K562 (cell line): ENCODE results near the gene GPX5. TPM values are rescaled to one million over a fixed set of nuclear protein-coding genes. Genes with fewer than 3 reads are reported as not detected.

Experiments used
- BRF1 ChIP-seq: IDR thresholded peaks from 3 replicates; pipeline ENCODE4 v1.6.1; 2011; ENCODE audit warnings: borderline replicate concordance, mild to moderate bottlenecking; ENCODE audit not compliant: insufficient read length; ENCODE audit errors: extremely low read depth
- FOXK1 ChIP-seq: sonication (generic); formaldehyde crosslinking; IDR thresholded peaks from 2 replicates; pipeline ENCODE4 v1.8.0; 2022; ENCODE audit warnings: missing genetic modification reagents, mild to moderate bottlenecking, borderline replicate concordance
- GABPA ChIP-seq: fragments of 200-800 bp; sonication (Bioruptor generic); conservative IDR thresholded peaks from 2 replicates; pipeline ENCODE4 v1.6.1; 2016; ENCODE audit warnings: low read depth, missing genetic modification characterization, missing compliant biosample characterization
- NR2F6 ChIP-seq: fragments of 450-650 bp; formaldehyde crosslinking; IDR thresholded peaks from 2 replicates; pipeline ENCODE4 v1.4.0; 2020; ENCODE audit warnings: mild to moderate bottlenecking
- SAFB ChIP-seq: fragments of 200-400 bp; formaldehyde crosslinking; IDR thresholded peaks from 2 replicates; pipeline ENCODE4 v1.6.1; 2017; ENCODE audit warnings: low read depth, low read length, borderline replicate concordance
- TBP ChIP-seq: optimal IDR thresholded peaks from 2 replicates; pipeline ENCODE3; 2011; ENCODE audit warnings: low read depth, low read length, improper control_type of control experiment
- ZNF212 ChIP-seq: fragments of 450-650 bp; formaldehyde crosslinking; IDR thresholded peaks from 2 replicates; pipeline ENCODE4 v1.4.0; 2020; ENCODE audit warnings: mild to moderate bottlenecking
- polyA plus RNA-seq, 8 experiments: library from polyadenylated mRNA; depleted of rRNA in 4 of 8; stranded (reverse) in 5 of 8; unstranded in 3 of 8; fragments of >200 nt; fragmentation: Nextera tagmentation in 2 of 8; fragmentation: Illumina TruSeq in 1 of 8; extraction: Ambion mirVana in 2 of 8; extraction: Trizol in 1 of 8; gene quantifications; 2 replicates each; pipeline versions ENCODE4 v1.2.1 to v1.2.3, GENCODE V29; 2011 to 2014; ENCODE audit warnings: inconsistent platforms in 1 of 8, missing spikeins in 1 of 8
- total RNA-seq, 7 experiments: library from RNA; depleted of rRNA in 6 of 7; stranded (reverse); fragments of >200 nt in 6 of 7; fragmentation: Illumina TruSeq in 2 of 7; extraction: Trizol in 2 of 7; gene quantifications; 2 replicates each; pipeline versions ENCODE4 v1.2.1 to v1.2.3, GENCODE V29; 2011 to 2021; ENCODE audit warnings: low replicate concordance in 1 of 7
- TF ChIP-seq, protein P1 (sequence below): IDR thresholded peaks from 3 replicates; pipeline ENCODE4 v1.6.1; 2011; ENCODE audit warnings: borderline replicate concordance, mild to moderate bottlenecking, moderate library complexity; ENCODE audit not compliant: insufficient read length; ENCODE audit errors: extremely low read depth
- TF ChIP-seq, protein P2 (sequence below), 2 experiments: fragments of 450-650 bp in 1 of 2; sonication (generic) in 1 of 2; formaldehyde crosslinking in 1 of 2; IDR thresholded peaks in 1 of 2; conservative IDR thresholded peaks in 1 of 2; 2 replicates each; pipeline versions ENCODE4 v1.6.1 to v1.8.1; 2016 to 2023; ENCODE audit warnings: mild to moderate bottlenecking in 2 of 2, moderate library complexity in 2 of 2, inconsistent platforms in 1 of 2, missing genetic modification reagents in 1 of 2
- TF ChIP-seq, protein P3 (sequence below), 2 experiments: fragments of 450-650 bp in 1 of 2; sonication (generic) in 1 of 2; formaldehyde crosslinking in 1 of 2; IDR thresholded peaks; 2 replicates each; pipeline versions ENCODE4 v1.7.1 to v1.9.0; 2016 to 2022; ENCODE audit warnings: inconsistent platforms in 1 of 2, mild to moderate bottlenecking in 1 of 2, missing genetic modification reagents in 1 of 2
- TF ChIP-seq, protein P4 (sequence below): fragments of 250-450 bp; sonication (Bioruptor Pico); IDR thresholded peaks from 2 replicates; pipeline ENCODE4 v1.4.0; 2020

GPX5 gene
- total and polyA plus RNA-seq, 9 of the 15 experiments (the other 6 are each of a cell fraction or from before 2014, with no cell fraction given) = 0.07 to 0.18 (median 0.15) TPM; not detected in 6

- no peak for TF ChIP-seq FOXK1
- peak; percentile 36; the same call in 1 of the 2 replicates for TF ChIP-seq GABPA (tag)
- TF ChIP-seq NR2F6 = no peak
- TF ChIP-seq BRF1 = peak; percentile 51
- TF ChIP-seq SAFB = no peak
- TF ChIP-seq, protein P1, sequence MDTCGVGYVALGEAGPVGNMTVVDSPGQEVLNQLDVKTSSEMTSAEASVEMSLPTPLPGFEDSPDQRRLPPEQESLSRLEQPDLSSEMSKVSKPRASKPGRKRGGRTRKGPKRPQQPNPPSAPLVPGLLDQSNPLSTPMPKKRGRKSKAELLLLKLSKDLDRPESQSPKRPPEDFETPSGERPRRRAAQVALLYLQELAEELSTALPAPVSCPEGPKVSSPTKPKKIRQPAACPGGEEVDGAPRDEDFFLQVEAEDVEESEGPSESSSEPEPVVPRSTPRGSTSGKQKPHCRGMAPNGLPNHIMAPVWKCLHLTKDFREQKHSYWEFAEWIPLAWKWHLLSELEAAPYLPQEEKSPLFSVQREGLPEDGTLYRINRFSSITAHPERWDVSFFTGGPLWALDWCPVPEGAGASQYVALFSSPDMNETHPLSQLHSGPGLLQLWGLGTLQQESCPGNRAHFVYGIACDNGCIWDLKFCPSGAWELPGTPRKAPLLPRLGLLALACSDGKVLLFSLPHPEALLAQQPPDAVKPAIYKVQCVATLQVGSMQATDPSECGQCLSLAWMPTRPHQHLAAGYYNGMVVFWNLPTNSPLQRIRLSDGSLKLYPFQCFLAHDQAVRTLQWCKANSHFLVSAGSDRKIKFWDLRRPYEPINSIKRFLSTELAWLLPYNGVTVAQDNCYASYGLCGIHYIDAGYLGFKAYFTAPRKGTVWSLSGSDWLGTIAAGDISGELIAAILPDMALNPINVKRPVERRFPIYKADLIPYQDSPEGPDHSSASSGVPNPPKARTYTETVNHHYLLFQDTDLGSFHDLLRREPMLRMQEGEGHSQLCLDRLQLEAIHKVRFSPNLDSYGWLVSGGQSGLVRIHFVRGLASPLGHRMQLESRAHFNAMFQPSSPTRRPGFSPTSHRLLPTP = peak; percentile 92
- TF ChIP-seq, protein P2, sequence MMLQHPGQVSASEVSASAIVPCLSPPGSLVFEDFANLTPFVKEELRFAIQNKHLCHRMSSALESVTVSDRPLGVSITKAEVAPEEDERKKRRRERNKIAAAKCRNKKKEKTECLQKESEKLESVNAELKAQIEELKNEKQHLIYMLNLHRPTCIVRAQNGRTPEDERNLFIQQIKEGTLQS (IDR thresholded peaks at IDR 0.05) = no peak
- TF ChIP-seq, protein P2 (CRISPR knock-in tag; conservative IDR thresholded peaks at IDR 0.05) = peak; percentile 72; the same call in 1 of the 2 replicates
- TF ChIP-seq, protein P3, sequence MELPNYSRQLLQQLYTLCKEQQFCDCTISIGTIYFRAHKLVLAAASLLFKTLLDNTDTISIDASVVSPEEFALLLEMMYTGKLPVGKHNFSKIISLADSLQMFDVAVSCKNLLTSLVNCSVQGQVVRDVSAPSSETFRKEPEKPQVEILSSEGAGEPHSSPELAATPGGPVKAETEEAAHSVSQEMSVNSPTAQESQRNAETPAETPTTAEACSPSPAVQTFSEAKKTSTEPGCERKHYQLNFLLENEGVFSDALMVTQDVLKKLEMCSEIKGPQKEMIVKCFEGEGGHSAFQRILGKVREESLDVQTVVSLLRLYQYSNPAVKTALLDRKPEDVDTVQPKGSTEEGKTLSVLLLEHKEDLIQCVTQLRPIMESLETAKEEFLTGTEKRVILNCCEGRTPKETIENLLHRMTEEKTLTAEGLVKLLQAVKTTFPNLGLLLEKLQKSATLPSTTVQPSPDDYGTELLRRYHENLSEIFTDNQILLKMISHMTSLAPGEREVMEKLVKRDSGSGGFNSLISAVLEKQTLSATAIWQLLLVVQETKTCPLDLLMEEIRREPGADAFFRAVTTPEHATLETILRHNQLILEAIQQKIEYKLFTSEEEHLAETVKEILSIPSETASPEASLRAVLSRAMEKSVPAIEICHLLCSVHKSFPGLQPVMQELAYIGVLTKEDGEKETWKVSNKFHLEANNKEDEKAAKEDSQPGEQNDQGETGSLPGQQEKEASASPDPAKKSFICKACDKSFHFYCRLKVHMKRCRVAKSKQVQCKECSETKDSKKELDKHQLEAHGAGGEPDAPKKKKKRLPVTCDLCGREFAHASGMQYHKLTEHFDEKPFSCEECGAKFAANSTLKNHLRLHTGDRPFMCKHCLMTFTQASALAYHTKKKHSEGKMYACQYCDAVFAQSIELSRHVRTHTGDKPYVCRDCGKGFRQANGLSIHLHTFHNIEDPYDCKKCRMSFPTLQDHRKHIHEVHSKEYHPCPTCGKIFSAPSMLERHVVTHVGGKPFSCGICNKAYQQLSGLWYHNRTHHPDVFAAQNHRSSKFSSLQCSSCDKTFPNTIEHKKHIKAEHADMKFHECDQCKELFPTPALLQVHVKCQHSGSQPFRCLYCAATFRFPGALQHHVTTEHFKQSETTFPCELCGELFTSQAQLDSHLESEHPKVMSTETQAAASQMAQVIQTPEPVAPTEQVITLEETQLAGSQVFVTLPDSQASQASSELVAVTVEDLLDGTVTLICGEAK (IDR thresholded peaks at IDR 0.05) = peak; percentile 86
- TF ChIP-seq, protein P3 (CRISPR knock-in tag; IDR thresholded peaks at IDR 0.05) = no peak
- TF ChIP-seq, protein P4, sequence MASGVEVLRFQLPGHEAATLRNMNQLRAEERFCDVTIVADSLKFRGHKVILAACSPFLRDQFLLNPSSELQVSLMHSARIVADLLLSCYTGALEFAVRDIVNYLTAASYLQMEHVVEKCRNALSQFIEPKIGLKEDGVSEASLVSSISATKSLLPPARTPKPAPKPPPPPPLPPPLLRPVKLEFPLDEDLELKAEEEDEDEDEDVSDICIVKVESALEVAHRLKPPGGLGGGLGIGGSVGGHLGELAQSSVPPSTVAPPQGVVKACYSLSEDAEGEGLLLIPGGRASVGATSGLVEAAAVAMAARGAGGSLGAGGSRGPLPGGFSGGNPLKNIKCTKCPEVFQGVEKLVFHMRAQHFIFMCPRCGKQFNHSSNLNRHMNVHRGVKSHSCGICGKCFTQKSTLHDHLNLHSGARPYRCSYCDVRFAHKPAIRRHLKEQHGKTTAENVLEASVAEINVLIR (CRISPR knock-in tag) = no peak
- no peak for TF ChIP-seq ZNF212
- TF ChIP-seq TBP = peak; percentile 99
Observed at GRCh38 chr6:28488916-28489365, 36.7 kb upstream of the GPX5 start (continued).
